GM12878 (cell line): ENCODE data around the gene CSRP3. TPM values are rescaled to one million over a fixed set of nuclear protein-coding genes. Genes with fewer than 3 reads are reported as not detected.
A peak's percentile ranks its signal among the peaks of the same experiment; 100 is the strongest.

ENCODE experiments used
- ATAC-seq: fragments of 200-7000 bp; cut with Tn5 transposase; 3 replicates; pipeline ENCODE4 v1.9.1; 2020; ENCODE audit warnings: mild to moderate bottlenecking, moderate library complexity
- BruUV-seq: library from RNA; stranded (reverse); fragments of 400-500 nt; replicated peaks from 2 replicates; lab custom pipeline; 2021; lab: Mats Ljungman, UMichigan
- CTCF ChIA-PET: fragments of 300-600 bp; sonication (Branson Sonifier 250); formaldehyde crosslinking; extraction: SDS; loops from one replicate; lab custom pipeline; 2021; ENCODE audit warnings: inconsistent platforms; lab: Yijun Ruan, JAX
- POLR2A ChIA-PET: fragments of 350-600 bp; formaldehyde crosslinking; extraction: SDS; loops from one replicate; lab custom pipeline; 2021; ENCODE audit warnings: inconsistent platforms; lab: Charles Lee
- RAD21 ChIA-PET: fragments of 300-600 bp; sonication (Branson Sonifier 250); formaldehyde crosslinking; loops from one replicate; lab custom pipeline; 2023; ENCODE audit warnings: antibody characterized with exemption; ENCODE audit not compliant: unreplicated experiment; lab: Charles Lee
- SMC1A ChIA-PET: fragments of 300-600 bp; sonication (Branson Sonifier 250); formaldehyde crosslinking; loops from one replicate; lab custom pipeline; 2023; ENCODE audit not compliant: unreplicated experiment, uncharacterized antibody; lab: Charles Lee
- DNase-seq: peaks from one replicate; pipeline ENCODE4 v3.0.0-alpha.2; 2011; ENCODE audit warnings: low read depth, low spot score
- FAIRE-seq: peaks from 3 replicates; lab custom pipeline; 2011; peaks lifted over from hg19 to GRCh38; lab: Jason Lieb, UNC
- H2AFZ ChIP-seq: 2 replicates; pipeline ENCODE4 v1.6.0; 2011; ENCODE audit warnings: low read depth, low read length, control low read depth; ENCODE audit not compliant: control insufficient read depth
- H3K27ac ChIP-seq: 2 replicates; pipeline ENCODE4 v1.5.1; 2011; ENCODE audit warnings: control low read depth; ENCODE audit not compliant: control insufficient read depth, insufficient read depth
- H3K27me3 ChIP-seq, 2 experiments: replicated peaks in 1 of 2; 2 replicates each; pipeline versions ENCODE4 v1.6.0 to v1.6.1; 2011; ENCODE audit warnings: low read length in 1 of 2; ENCODE audit not compliant: control insufficient read depth in 2 of 2, insufficient read depth in 2 of 2
- H3K36me3 ChIP-seq, 2 experiments: 2 replicates each; pipeline ENCODE4 v1.5.1; 2011; ENCODE audit warnings: low read length in 1 of 2; ENCODE audit not compliant: control insufficient read depth in 2 of 2, insufficient read depth in 2 of 2
- H3K4me1 ChIP-seq: 2 replicates; pipeline ENCODE4 v1.6.1; 2011; ENCODE audit warnings: mild to moderate bottlenecking, low read length, moderate library complexity, mixed read lengths; ENCODE audit not compliant: control insufficient read depth, insufficient read depth
- H3K4me2 ChIP-seq: 2 replicates; pipeline ENCODE4 v1.6.0; 2011; ENCODE audit warnings: control low read depth; ENCODE audit not compliant: control insufficient read depth, insufficient read depth
- H3K4me3 ChIP-seq: fragments of 200-600 bp; sonication (generic); 2 replicates; pipeline ENCODE4 v1.5.1; 2016
- H3K79me2 ChIP-seq: 2 replicates; pipeline ENCODE4 v1.6.0; 2011; ENCODE audit warnings: low read length; ENCODE audit not compliant: control insufficient read depth, insufficient read depth
- H3K9ac ChIP-seq: 2 replicates; pipeline ENCODE4 v1.8.0; 2011; ENCODE audit warnings: low read length, control low read depth, mixed read lengths; ENCODE audit not compliant: control insufficient read depth, insufficient read depth
- H3K9me3 ChIP-seq: replicated peaks from 3 replicates; pipeline ENCODE4 v1.5.1; 2011; ENCODE audit warnings: mild to moderate bottlenecking, low read length; ENCODE audit not compliant: control insufficient read depth, insufficient read depth
- H4K20me1 ChIP-seq: 2 replicates; pipeline ENCODE4 v1.6.0; 2011; ENCODE audit not compliant: control insufficient read depth, insufficient read depth
- BACH1 ChIP-seq: fragments of 450-650 bp; IDR thresholded peaks from 2 replicates; pipeline ENCODE4 v1.6.1; 2017; ENCODE audit warnings: mild to moderate bottlenecking, borderline replicate concordance
- BCL11A ChIP-seq: IDR thresholded peaks from 2 replicates; pipeline ENCODE4 v1.6.1; 2011; ENCODE audit warnings: low read depth, low read length
- ETV6 ChIP-seq, 2 experiments: fragments of 450-650 bp in 1 of 2; IDR thresholded peaks in 1 of 2; conservative IDR thresholded peaks in 1 of 2; 2 replicates each; pipeline ENCODE4 v1.6.1; 2014; ENCODE audit warnings: antibody characterized with exemption in 1 of 2, borderline replicate concordance in 1 of 2, low read depth in 1 of 2, mild to moderate bottlenecking in 1 of 2, moderate library complexity in 1 of 2
- POLR2A ChIP-seq: IDR thresholded peaks from 2 replicates; pipeline ENCODE4 v1.6.1; 2011; ENCODE audit warnings: low read depth, mild to moderate bottlenecking, low read length
- SMAD1 ChIP-seq: fragments of 450-650 bp; IDR thresholded peaks from 2 replicates; pipeline ENCODE4 v1.6.1; 2018; ENCODE audit warnings: mild to moderate bottlenecking, low read depth; ENCODE audit not compliant: partially characterized antibody
- TCF12 ChIP-seq: IDR thresholded peaks from 2 replicates; pipeline ENCODE4 v1.6.1; 2011; ENCODE audit warnings: low read depth, mild to moderate bottlenecking, low read length
- WRNIP1 ChIP-seq: IDR thresholded peaks from 2 replicates; pipeline ENCODE4 v1.6.1; 2011; ENCODE audit warnings: low read depth, low read length, improper control_type of control experiment, borderline replicate concordance
- ZBTB11 ChIP-seq: fragments of 450-650 bp; formaldehyde crosslinking; IDR thresholded peaks from 2 replicates; pipeline ENCODE4 v1.5.0; 2022; ENCODE audit warnings: mild to moderate bottlenecking, missing genetic modification characterization
- WGBS: methylation state at CpG from one replicate; pipeline ENCODE4 v1.1.6; 2016; ENCODE audit warnings: low lambda C conversion rate; ENCODE audit not compliant: insufficient replicate concordance, insufficient coverage; ENCODE audit errors: missing lambda C conversion rate; 5-methylcytosine and 5-hydroxymethylcytosine counted together
- in situ Hi-C: fragments of 300-500 bp; cut with MboI; formaldehyde crosslinking; loops from 9 replicates; pipeline ENCODE4 v1.14.3; 2018; ENCODE audit warnings: mixed read lengths
- intact Hi-C: fragments of 100-400 bp; cut with micrococcal nuclease; formaldehyde crosslinking; loops from one replicate; pipeline ENCODE4 v1.14.2; 2022; ENCODE audit not compliant: unreplicated experiment
- polyA plus RNA-seq, 11 experiments: library from polyadenylated mRNA; depleted of rRNA in 4 of 11; unstranded in 6 of 11; stranded (reverse) in 5 of 11; fragments of >200 nt; fragmentation: Nextera tagmentation in 4 of 11; fragmentation: Illumina TruSeq in 1 of 11; extraction: Ambion mirVana in 4 of 11; extraction: Trizol in 1 of 11; gene quantifications; 1 replicate in 1 of 11; 2 replicates in 10 of 11; pipeline versions ENCODE4 v1.2.1 to v1.2.3, GENCODE V29; 2011 to 2016; ENCODE audit warnings: inconsistent platforms in 2 of 11, missing spikeins in 2 of 11, low read depth in 1 of 11
- total RNA-seq, 4 experiments: library from RNA; depleted of rRNA in 3 of 4; stranded (reverse); fragments of >200 nt in 3 of 4; fragmentation: Illumina TruSeq in 1 of 4; extraction: Trizol in 1 of 4; gene quantifications; 2 replicates each; pipeline versions ENCODE4 v1.2.1 to v1.2.3, GENCODE V29; 2013 to 2021
- TF ChIP-seq, protein P1 (sequence below): IDR thresholded peaks from 2 replicates; pipeline ENCODE4 v1.6.1; 2011; ENCODE audit warnings: low read depth, low read length, improper control_type of control experiment, borderline replicate concordance

Gene CSRP3
- total and polyA plus RNA-seq, 10 of the 15 experiments (the other 5 are each of a cell fraction or from before 2014, with no cell fraction given), result not detected

DNA sequence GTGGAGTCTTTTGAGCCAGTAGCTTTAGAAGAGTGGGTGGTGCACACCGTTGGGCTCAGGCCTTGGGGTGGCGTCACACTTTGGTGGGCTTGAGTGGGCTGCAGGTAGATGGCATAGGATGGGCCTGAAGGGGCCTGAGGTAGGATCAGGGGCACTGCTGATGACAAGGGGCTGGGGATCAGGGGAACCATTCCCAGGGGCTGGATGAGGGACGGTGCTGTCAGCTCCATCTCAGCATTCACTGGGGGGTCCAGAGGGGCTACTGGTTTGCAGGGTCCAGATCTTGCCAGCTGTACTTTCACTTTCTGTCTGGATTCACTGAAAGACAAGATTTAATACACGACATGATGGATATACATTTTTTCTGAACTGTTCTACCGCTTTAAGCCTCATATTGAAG is 27.9 kb upstream of the CSRP3 start:
- POLR2A ChIA-PET, result no interaction called here
- Histone ChIP-seq H3K36me3 (peaks cover 9 to 20% of the 10 kb centered on the region in 2 experiments), H3K4me1 (no peaks in the 10 kb centered on the region), H3K79me2 (no peaks in the 10 kb centered on the region), H3K27ac (no peak overlapping the region), H3K9me3 (no peaks in the 10 kb centered on the region), H3K27me3 (no peaks in the 10 kb centered on the region), H4K20me1 (no peaks in the 10 kb centered on the region), H3K4me2 (no peak overlapping the region), H3K9ac (no peak overlapping the region), H2AFZ (no peak overlapping the region), H3K4me3 (no peak overlapping the region)
- ATAC-seq, result no peak
- TF ChIP-seq POLR2A (0 out of 2 replicates have a peak, but pooled peaks have one; percentile 2), WRNIP1 (no peak)
- WGBS, result 85% methylated on average over 5 of the region's 5 CpGs
- CTCF ChIA-PET, result interaction anchor here (0.8 to 1.6 kb wide), 4 partner anchors 18 to 159 kb away, joined by 3 to 5 read pairs (median 4); no protein-coding TSS in a partner anchor
- intact Hi-C loops, result no loop called here
- BruUV-seq, result no TSS peak
- RAD21 ChIA-PET, result interaction anchor here (0.8 to 1.3 kb wide), 2 partner anchors 10 to 152 kb away, joined by 4 read pairs; no protein-coding TSS in a partner anchor
- SMC1A ChIA-PET, result interaction anchor here (2.0 kb wide), 1 partner anchor 9 kb away, joined by 7 read pairs; no protein-coding TSS in a partner anchor
- in situ Hi-C loops, result no loop called here
- no peak for DNase-seq
- no peak for FAIRE-seq

DNA sequence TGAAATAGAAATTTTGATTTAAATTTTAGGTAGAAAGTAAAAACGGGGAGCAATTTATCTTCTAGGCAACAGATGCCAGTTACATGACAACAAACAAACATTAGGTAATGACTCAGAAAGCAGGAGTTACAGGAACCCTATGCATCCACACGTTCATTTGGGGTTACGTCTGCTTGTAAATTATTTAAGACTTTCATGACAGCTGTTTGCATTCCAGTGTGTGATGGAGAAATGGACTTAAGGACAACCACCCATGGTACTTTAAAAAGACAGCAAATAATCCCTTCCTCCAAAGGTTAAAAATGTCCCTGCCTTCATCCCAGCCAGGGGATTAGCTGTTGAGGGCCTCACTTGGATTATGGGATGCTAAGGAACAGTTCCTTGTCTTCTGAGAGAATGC is 27.2 kb upstream of the CSRP3 start:
- WGBS, result 79% methylated on average over 3 of the region's 3 CpGs
- no peak overlapping the region for H3K9ac ChIP-seq
- TF ChIP-seq SMAD1, result no peak
- TF ChIP-seq, protein P1, sequence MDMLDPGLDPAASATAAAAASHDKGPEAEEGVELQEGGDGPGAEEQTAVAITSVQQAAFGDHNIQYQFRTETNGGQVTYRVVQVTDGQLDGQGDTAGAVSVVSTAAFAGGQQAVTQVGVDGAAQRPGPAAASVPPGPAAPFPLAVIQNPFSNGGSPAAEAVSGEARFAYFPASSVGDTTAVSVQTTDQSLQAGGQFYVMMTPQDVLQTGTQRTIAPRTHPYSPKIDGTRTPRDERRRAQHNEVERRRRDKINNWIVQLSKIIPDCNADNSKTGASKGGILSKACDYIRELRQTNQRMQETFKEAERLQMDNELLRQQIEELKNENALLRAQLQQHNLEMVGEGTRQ, result no peak
- no peak for TF ChIP-seq TCF12
- TF ChIP-seq ZBTB11 (CRISPR knock-in tag), result no peak
- no peak for TF ChIP-seq BCL11A
- no peak for TF ChIP-seq ETV6 (conservative IDR thresholded peaks at IDR 0.05 in 1 of 2, IDR thresholded peaks at IDR 0.05 in 1 of 2; ENCODE audit: borderline replicate concordance in 1 of 2, low read depth in 1 of 2)
- no peak for TF ChIP-seq BACH1
- no peaks in the 10 kb centered on the region for H4K20me1 ChIP-seq
- no peak overlapping the region for H2AFZ ChIP-seq
- ATAC-seq (no peak), DNase-seq (no peak), FAIRE-seq (peak; percentile 7)
- intact Hi-C loops, result no loop called here
- H3K27ac ChIP-seq, result no peak overlapping the region
- H3K4me2 ChIP-seq, result no peak overlapping the region
- in situ Hi-C loops, result no loop called here
- ChIA-PET POLR2A (no interaction called here), SMC1A (interaction anchor here (1.2 to 2.0 kb wide), 2 partner anchors 10 to 158 kb away, joined by 3 to 7 read pairs; no protein-coding TSS in a partner anchor), RAD21 (interaction anchor here (0.8 kb wide), 1 partner anchor 151 kb away, joined by 4 read pairs; no protein-coding TSS in a partner anchor), CTCF (interaction anchor here (1.1 to 1.2 kb wide), 2 partner anchors 29 to 31 kb away, joined by 3 to 4 read pairs; no protein-coding TSS in a partner anchor)
- H3K4me3 ChIP-seq, result no peak overlapping the region
- no peaks in the 10 kb centered on the region for H3K9me3 ChIP-seq
- no peaks in the 10 kb centered on the region for H3K79me2 ChIP-seq
- BruUV-seq, result no TSS peak
- peaks cover 9 to 18% of the 10 kb centered on the region in 2 experiments for H3K36me3 ChIP-seq
- no peaks in the 10 kb centered on the region for H3K27me3 ChIP-seq
- no peaks in the 10 kb centered on the region for H3K4me1 ChIP-seq
